Fibroblast of villous mesenchyme (primary cell): ENCODE measurements around the gene MUTYH. TPM values are rescaled to one million over a fixed set of nuclear protein-coding genes. Genes with fewer than 3 reads are reported as not detected.
"Not testable (repeated sequence)": the region's sequence is repeated elsewhere in the genome, so short reads cannot be mapped to it uniquely, and the experiment has no call there.

Experiments
- DNase-seq: peaks from one replicate; pipeline ENCODE4 v3.0.0-alpha.2; 2010; ENCODE audit warnings: low read depth
- H3K4me3 ChIP-seq: 2 replicates; pipeline ENCODE4 v1.5.1; 2011; ENCODE audit warnings: low read depth, mild to moderate bottlenecking, low read length
- CTCF ChIP-seq: IDR thresholded peaks from 2 replicates; pipeline ENCODE4 v1.5.1; 2012; ENCODE audit warnings: low read depth, mild to moderate bottlenecking, low read length; ENCODE audit not compliant: insufficient read depth
- total RNA-seq: library from RNA; depleted of rRNA; stranded (reverse); fragments of >200 nt; gene quantifications from 2 replicates; pipeline ENCODE4 v1.2.3, GENCODE V29; 2012

The MUTYH gene
- total RNA-seq, 1 donor = 15.1 TPM

GRCh38 chr1:45299981-45300668 is 40.1 kb downstream of the MUTYH start:
- no peak overlapping the region for H3K4me3 ChIP-seq
- peak; percentile 80 for DNase-seq
- TF ChIP-seq CTCF = peak; percentile 77

- DNase-seq = no peak
- no peak for TF ChIP-seq CTCF
- no peak overlapping the region for H3K4me3 ChIP-seq
These were observed 40.9 kb downstream of the MUTYH start for GRCh38 chr1:45299296-45299695.

GRCh38 chr1:45297666-45298356 is 42.4 kb downstream of the MUTYH start:
- peak; percentile 25 for DNase-seq
- TF ChIP-seq CTCF = no peak
- H3K4me3 ChIP-seq = no peak overlapping the region

- no peak for TF ChIP-seq CTCF
- no peak for DNase-seq
- no peak overlapping the region for H3K4me3 ChIP-seq
These were observed 48.5 kb downstream of the MUTYH start for GRCh38 chr1:45291716-45292115.

GRCh38 chr1:45291002-45291401 is 49.2 kb downstream of the MUTYH start:
- DNase-seq, H3K4me3 ChIP-seq: not testable (repeated sequence)

GRCh38 chr1:45286521-45286920 is 53.7 kb downstream of the MUTYH start:
- not testable (repeated sequence) for DNase-seq, H3K4me3 ChIP-seq

GRCh38 chr1:45284858-45285257 is 55.4 kb downstream of the MUTYH start:
- not testable (repeated sequence) for H3K4me3 ChIP-seq, DNase-seq

- no peak overlapping the region for H3K4me3 ChIP-seq
- no peak for DNase-seq
- no peak for TF ChIP-seq CTCF
These were observed 57.9 kb downstream of the MUTYH start for GRCh38 chr1:45282351-45282750.

Other genes starting within 250 kb of the MUTYH start
- 0.43 and 2.3 TPM in 2 replicates for gene ZSWIM5, start 133.8 kb downstream of the MUTYH start, total RNA-seq
- gene HPDL, start 13.5 kb downstream of the MUTYH start, total RNA-seq = 1.3 and 1.6 TPM in 2 replicates
- gene TOE1, start 270 bp downstream of the MUTYH start, total RNA-seq = 10.3 and 10.4 TPM in 2 replicates
- 1.6 and 2.2 TPM in 2 replicates for gene TESK2, start 150.7 kb upstream of the MUTYH start, total RNA-seq
- gene CCDC163, start 159.6 kb upstream of the MUTYH start, total RNA-seq = 1.3 and 1.9 TPM in 2 replicates
- gene MMACHC, start 159.9 kb upstream of the MUTYH start, total RNA-seq = 3.9 and 5.6 TPM in 2 replicates
- 361 and 523 TPM in 2 replicates for gene PRDX1, start 181.4 kb upstream of the MUTYH start, total RNA-seq
- gene AKR1A1, start 210.4 kb upstream of the MUTYH start, total RNA-seq = 158 TPM in 2 replicates
- 44.1 and 50.5 TPM in 2 replicates for gene NASP, start 243.6 kb upstream of the MUTYH start, total RNA-seq